Fibroblast of pulmonary artery (primary cell): ENCODE results near the gene L3MBTL1.

Source experiments
- DNase-seq: peaks from one replicate; pipeline ENCODE4 v3.0.0-alpha.2; 2010; ENCODE audit warnings: low read depth
- H3K4me3 ChIP-seq: replicated peaks from 2 replicates; pipeline ENCODE4 v1.5.1; 2011; ENCODE audit warnings: low read depth, mild to moderate bottlenecking, control low read depth, low read length, moderate library complexity
- TF ChIP-seq, protein P1 (sequence below): IDR thresholded peaks from 2 replicates; pipeline ENCODE4 v1.5.1; 2011; ENCODE audit warnings: mild to moderate bottlenecking, control low read depth, low read length, inconsistent platforms; ENCODE audit errors: missing control alignments

The L3MBTL1 gene

DNA sequence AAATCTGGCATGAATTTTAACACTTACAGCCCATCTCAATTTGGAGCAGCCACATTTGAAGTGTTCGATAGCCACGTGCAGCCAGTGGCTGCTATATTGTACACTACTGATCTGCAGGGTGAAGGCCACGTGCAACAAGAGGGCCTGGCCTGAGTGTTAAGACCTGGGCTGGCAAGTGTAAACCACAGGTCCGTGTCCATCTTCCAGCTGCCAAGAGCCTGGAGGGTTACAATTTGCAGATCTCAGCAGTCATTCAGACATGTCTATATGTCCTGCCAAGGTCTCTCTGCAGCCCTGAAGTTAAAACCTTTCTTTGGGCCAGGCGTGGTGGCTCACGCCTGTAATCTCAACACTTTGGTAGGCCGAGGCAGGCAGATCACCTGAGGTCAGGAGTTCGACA, 65.4 kb downstream of the L3MBTL1 start:
- TF ChIP-seq, protein P1, sequence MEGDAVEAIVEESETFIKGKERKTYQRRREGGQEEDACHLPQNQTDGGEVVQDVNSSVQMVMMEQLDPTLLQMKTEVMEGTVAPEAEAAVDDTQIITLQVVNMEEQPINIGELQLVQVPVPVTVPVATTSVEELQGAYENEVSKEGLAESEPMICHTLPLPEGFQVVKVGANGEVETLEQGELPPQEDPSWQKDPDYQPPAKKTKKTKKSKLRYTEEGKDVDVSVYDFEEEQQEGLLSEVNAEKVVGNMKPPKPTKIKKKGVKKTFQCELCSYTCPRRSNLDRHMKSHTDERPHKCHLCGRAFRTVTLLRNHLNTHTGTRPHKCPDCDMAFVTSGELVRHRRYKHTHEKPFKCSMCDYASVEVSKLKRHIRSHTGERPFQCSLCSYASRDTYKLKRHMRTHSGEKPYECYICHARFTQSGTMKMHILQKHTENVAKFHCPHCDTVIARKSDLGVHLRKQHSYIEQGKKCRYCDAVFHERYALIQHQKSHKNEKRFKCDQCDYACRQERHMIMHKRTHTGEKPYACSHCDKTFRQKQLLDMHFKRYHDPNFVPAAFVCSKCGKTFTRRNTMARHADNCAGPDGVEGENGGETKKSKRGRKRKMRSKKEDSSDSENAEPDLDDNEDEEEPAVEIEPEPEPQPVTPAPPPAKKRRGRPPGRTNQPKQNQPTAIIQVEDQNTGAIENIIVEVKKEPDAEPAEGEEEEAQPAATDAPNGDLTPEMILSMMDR, result no peak
- H3K4me3 ChIP-seq, result no peak overlapping the region
- no peak for DNase-seq

DNA sequence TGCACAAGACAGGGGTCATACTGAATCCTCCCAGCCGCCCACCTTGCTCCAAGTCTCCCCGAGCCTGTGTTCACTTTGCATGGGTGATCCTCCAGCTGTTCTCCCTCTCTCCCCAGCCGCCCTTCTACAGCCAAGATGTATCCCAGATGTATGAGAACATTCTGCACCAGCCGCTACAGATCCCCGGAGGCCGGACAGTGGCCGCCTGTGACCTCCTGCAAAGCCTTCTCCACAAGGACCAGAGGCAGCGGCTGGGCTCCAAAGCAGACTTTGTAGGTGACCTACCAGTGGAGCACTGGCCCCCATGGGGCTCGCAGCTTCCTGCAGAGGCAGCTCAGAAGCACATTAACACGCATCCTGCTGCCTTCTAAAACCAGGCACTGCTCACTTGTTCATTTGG, 68.6 kb downstream of the L3MBTL1 start:
- H3K4me3 ChIP-seq, result no peak overlapping the region
- DNase-seq, result no peak
- TF ChIP-seq, protein P1, result no peak

DNA sequence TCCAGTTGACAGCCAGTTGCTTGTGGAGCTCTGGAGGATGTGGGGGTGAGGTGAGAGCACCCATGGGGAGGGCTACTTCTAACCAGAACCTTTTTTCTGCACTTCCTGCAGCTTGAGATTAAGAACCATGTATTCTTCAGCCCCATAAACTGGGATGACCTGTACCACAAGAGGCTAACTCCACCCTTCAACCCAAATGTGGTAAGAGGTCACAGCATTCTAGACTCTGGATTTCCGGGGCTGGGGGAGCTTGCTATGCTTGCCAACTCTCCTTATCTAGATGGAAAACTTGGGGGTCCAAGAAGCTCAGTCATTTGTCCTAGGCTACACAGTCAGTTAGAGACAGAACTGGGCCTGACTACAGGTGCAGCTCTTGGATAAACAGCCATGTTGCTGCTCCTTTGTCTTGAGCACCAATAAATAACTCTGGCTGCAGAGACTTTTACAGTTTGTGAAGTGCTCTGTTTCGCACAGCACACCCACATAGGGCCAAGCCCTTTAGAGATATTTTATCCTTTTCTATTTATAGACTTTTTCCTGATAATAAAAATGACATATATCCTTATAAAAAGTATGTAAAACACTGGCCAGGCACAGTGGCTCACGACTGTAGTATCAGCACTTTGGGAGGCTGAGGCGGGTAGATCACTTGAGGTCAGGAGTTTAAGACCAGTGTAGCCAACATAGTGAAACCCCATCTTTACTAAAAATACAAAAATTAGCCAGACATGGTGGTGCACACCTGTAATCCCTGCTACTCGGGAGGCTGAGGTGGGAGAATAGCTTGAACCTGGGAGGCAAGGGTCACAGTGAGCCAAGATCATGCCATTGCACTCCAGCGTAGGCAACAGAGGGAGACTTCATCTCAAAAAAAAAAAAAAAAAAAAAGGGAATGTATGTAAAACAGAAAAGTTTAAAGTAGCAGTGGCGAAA, 72.6 kb downstream of the L3MBTL1 start:
- peak; percentile 3 for DNase-seq
- TF ChIP-seq, protein P1, result no peak
- no peak overlapping the region for H3K4me3 ChIP-seq

DNA sequence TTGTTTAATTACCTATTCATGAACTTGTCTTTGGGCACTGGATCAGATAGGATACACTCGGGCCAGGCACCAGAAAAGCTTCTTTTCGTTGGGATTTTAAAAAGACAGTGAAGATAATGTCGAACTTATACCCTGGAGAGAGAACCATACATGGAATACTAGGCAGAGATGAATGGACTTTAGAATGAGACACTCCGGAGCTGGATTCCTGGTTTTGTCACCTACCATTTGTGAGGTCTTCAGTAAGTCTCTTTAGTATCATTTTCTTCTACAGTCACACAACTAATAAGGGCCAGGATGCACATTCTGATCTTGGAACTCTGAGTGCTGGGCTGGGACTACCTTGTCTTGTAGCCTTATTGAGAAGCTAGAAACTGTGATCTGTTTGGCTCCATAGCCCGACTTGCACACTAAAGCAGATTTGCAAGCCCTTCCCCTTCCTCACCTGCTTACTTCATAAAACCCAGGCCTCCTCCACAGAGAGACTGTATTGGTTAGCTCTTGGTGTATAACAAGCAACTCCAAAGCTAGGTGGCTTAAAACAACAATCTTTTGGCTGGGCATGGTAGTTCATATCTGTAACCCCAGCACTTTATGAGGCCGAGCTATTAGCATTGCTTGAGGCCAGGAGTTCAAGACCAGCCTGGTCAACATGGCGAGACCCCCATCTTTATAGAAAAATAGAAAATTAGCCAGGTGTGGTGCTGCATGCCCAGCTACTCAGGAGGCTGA, 75.8 kb downstream of the L3MBTL1 start:
- no peak overlapping the region for H3K4me3 ChIP-seq
- DNase-seq, result no peak
- TF ChIP-seq, protein P1, result no peak

DNA sequence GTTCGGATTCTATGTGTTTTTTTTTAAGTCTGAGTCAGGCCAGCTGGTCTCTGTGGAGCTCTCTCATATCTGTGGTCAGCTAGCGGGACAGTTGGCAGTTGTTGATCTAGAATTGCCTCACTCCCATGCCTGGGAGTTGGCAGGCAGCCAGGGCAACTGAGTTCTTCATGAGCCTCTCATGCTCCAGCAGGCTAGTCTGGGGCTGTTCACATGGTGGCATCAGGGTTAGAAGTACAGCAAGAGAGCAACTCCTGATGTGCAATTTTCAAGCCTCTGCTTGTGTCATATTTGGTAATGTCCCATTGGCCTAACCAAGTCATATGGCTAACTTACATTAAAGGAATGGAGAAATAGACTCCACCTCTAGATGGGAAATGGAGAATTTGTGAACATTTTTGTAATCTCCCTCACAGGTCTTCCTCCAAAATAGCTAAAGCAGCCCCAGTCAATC, 76.5 kb downstream of the L3MBTL1 start:
- TF ChIP-seq, protein P1, result no peak
- DNase-seq, result peak; percentile 98
- H3K4me3 ChIP-seq, result no peak overlapping the region

DNA sequence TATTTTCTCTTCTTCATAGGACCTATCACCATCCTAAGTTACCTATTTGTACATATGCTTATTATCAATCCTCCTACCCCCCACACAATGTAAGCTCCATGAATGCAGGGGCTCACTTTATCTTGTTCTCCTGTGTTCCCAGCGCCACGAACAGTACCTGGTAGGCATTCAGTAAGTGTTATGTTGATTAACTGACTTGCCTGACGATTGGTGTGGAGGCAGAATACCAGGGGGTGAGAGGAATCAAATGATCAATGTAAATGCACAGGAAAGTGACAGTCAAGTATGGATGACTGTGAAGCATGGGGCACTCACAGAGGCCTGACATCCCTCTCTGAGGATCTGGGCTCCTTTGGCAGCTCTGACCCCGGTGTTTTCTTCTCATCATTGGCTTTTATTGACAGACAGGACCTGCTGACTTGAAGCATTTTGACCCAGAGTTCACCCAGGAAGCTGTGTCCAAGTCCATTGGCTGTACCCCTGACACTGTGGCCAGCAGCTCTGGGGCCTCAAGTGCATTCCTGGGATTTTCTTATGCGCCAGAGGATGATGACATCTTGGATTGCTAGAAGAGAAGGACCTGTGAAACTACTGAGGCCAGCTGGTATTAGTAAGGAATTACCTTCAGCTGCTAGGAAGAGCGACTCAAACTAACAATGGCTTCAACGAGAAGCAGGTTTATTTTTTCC, 77.1 kb downstream of the L3MBTL1 start:
- H3K4me3 ChIP-seq, result no peak overlapping the region
- peak; percentile 67 for DNase-seq
- TF ChIP-seq, protein P1, result no peak
